CD4-positive, alpha-beta T cell (primary cell): Measurements from ENCODE around the gene LRRTM4. TPM values are rescaled to one million over a fixed set of nuclear protein-coding genes. Genes with fewer than 3 reads are reported as not detected.

Experiments used
- ATAC-seq: fragments of 200-7000 bp; cut with Tn5 transposase; one replicate; pipeline ENCODE4 v1.10.0; 2022; ENCODE audit warnings: mild to moderate bottlenecking; ENCODE audit not compliant: poor library complexity
- CTCF ChIA-PET: fragments of 350-600 bp; sonication (Branson Sonifier 250); formaldehyde crosslinking; loops from one replicate; lab custom pipeline; 2021; ENCODE audit warnings: antibody characterized with exemption, inconsistent platforms; lab: Charles Lee
- POLR2A ChIA-PET: fragments of 350-600 bp; sonication (Branson Sonifier 250); formaldehyde crosslinking; loops from one replicate; lab custom pipeline; 2021; ENCODE audit warnings: antibody characterized with exemption, inconsistent platforms; lab: Charles Lee
- DNase-seq, 14 experiments: peaks; one replicate each; pipeline ENCODE4 v3.0.0-alpha.2; 2013 to 2020; ENCODE audit warnings: mixed read lengths in 2 of 14
- H3K27ac ChIP-seq, 2 donors: one replicate each; pipeline versions ENCODE4 v1.5.1 to v1.7.0; 2013; ENCODE audit warnings: low read length in 2 of 2, low read depth in 1 of 2, mild to moderate bottlenecking in 1 of 2
- H3K27me3 ChIP-seq, 2 experiments: 1 replicate in 1 of 2; 2 replicates in 1 of 2; pipeline versions ENCODE4 v1.6.1 to v1.7.0; 2013; ENCODE audit warnings: low read length in 2 of 2, control low read depth in 1 of 2, mild to moderate bottlenecking in 1 of 2, moderate library complexity in 1 of 2; ENCODE audit not compliant: insufficient read depth in 2 of 2, control insufficient read depth in 1 of 2
- H3K36me3 ChIP-seq: one replicate; pipeline ENCODE4 v1.6.1; 2013; ENCODE audit warnings: low read length, control low read depth; ENCODE audit not compliant: insufficient read depth
- H3K4me1 ChIP-seq: one replicate; pipeline ENCODE4 v1.6.1; 2013; ENCODE audit warnings: low read length, control low read depth; ENCODE audit not compliant: insufficient read depth
- H3K4me3 ChIP-seq: one replicate; pipeline ENCODE4 v1.5.1; 2013; ENCODE audit warnings: mild to moderate bottlenecking, low read length, moderate library complexity
- H3K9me3 ChIP-seq, 2 experiments: 1 replicate in 1 of 2; 2 replicates in 1 of 2; pipeline versions ENCODE4 v1.6.1 to v1.7.0; 2013; ENCODE audit warnings: low read length in 2 of 2, mild to moderate bottlenecking in 2 of 2, control low read depth in 1 of 2, moderate library complexity in 1 of 2; ENCODE audit not compliant: control insufficient read depth in 1 of 2, insufficient read depth in 1 of 2
- H3K27ac Mint-ChIP-seq: one replicate; pipeline ENCODE4 v1.8.0; 2020; ENCODE audit warnings: mixed read lengths
- H3K27me3 Mint-ChIP-seq: one replicate; pipeline ENCODE4 v1.8.0; 2021; ENCODE audit warnings: mixed read lengths
- H3K36me3 Mint-ChIP-seq: one replicate; pipeline ENCODE4 v1.8.0; 2021; ENCODE audit warnings: low read depth, mixed read lengths
- H3K4me1 Mint-ChIP-seq: one replicate; pipeline ENCODE4 v1.8.0; 2021; ENCODE audit warnings: low read depth, mixed read lengths
- H3K4me3 Mint-ChIP-seq: one replicate; pipeline ENCODE4 v1.8.0; 2020; ENCODE audit warnings: mild to moderate bottlenecking, mixed read lengths
- H3K9me3 Mint-ChIP-seq: one replicate; pipeline ENCODE4 v1.8.0; 2020; ENCODE audit warnings: mixed read lengths
- intact Hi-C, 2 experiments: fragments of 100-400 bp; cut with DNase I in 1 of 2; cut with micrococcal nuclease in 1 of 2; formaldehyde crosslinking; loops; one replicate each; pipeline versions ENCODE4 v1.15.1 to v1.9.0; 2023 to 2025; cut with DNase I, micrococcal nuclease
- total RNA-seq, 174 experiments: library from RNA in 2 of 174; stranded (reverse) in 2 of 174; gene quantifications; one replicate each; pipeline ENCODE4 v1.2.3 and lab custom pipeline; 2021 to 2026
- TF ChIP-seq, protein P1 (sequence below): fragments of 200-600 bp; IDR thresholded peaks from one replicate; pipeline ENCODE4 v1.8.0; 2022; ENCODE audit warnings: antibody characterized with exemption, mild to moderate bottlenecking

Gene LRRTM4
- total RNA-seq, 2 experiments from 2014 or later: not detected

DNA sequence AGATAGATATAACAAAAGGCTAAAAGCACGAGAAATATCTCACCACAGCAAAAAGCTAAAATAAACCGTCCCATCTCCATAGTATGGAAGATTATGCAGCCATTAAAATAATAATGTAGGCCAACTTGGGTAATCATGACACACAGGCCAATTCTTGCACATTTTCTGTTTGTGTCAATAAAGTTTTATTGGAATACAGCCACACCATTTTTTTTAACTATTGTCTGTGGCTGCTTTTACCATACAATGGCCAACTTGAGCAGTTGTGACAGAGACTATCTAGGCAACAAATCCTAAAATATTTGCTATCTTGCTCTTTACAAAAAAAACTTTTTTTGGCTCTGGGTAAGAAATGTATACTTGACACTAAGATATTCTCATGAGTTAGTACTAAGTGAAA lies 212.5 kb downstream of the LRRTM4 start:
- intact Hi-C loops: no loop called here
- no peaks in the 10 kb centered on the region for H3K27me3 Mint-ChIP-seq

DNA sequence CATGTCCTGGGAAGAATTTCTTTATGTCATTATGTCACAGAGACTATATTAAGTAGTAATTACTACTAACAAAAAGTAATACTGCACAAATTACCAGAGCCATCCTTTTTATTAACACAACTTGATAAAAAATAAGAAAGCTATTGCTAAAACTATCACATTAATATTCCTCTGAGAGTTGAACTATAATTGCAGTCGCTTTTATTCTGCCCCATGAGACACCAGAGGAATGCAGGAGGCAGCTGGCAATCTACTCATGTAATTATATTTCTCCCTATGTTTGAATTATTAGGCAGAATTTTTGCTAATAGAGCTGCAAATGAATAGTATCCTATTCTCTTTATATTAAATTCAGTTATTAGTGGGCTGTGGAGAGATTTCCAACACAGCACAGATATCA lies 220.7 kb downstream of the LRRTM4 start:
- ChIA-PET CTCF (no interaction called here), POLR2A (no interaction called here)
- H3K9me3 Mint-ChIP-seq: peaks cover under 1% of the 10 kb centered on the region
- Histone ChIP-seq H3K27ac (no peak overlapping the region), H3K27me3 (no peaks in the 10 kb centered on the region), H3K4me1 (no peaks in the 10 kb centered on the region), H3K4me3 (no peak overlapping the region), H3K36me3 (no peaks in the 10 kb centered on the region), H3K9me3 (peaks cover 0 to 8% of the 10 kb centered on the region in 2 experiments)
- no peaks in the 10 kb centered on the region for H3K27me3 Mint-ChIP-seq
- H3K4me3 Mint-ChIP-seq: no peak overlapping the region
- no peaks in the 10 kb centered on the region for H3K4me1 Mint-ChIP-seq
- H3K36me3 Mint-ChIP-seq: no peaks in the 10 kb centered on the region
- DNase-seq: no peak
- intact Hi-C loops: no loop called here
- TF ChIP-seq, protein P1, sequence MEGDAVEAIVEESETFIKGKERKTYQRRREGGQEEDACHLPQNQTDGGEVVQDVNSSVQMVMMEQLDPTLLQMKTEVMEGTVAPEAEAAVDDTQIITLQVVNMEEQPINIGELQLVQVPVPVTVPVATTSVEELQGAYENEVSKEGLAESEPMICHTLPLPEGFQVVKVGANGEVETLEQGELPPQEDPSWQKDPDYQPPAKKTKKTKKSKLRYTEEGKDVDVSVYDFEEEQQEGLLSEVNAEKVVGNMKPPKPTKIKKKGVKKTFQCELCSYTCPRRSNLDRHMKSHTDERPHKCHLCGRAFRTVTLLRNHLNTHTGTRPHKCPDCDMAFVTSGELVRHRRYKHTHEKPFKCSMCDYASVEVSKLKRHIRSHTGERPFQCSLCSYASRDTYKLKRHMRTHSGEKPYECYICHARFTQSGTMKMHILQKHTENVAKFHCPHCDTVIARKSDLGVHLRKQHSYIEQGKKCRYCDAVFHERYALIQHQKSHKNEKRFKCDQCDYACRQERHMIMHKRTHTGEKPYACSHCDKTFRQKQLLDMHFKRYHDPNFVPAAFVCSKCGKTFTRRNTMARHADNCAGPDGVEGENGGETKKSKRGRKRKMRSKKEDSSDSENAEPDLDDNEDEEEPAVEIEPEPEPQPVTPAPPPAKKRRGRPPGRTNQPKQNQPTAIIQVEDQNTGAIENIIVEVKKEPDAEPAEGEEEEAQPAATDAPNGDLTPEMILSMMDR: no peak
- H3K27ac Mint-ChIP-seq: no peak overlapping the region
- no peak for ATAC-seq

More for the DNA sequence above, 212.5 kb downstream of the LRRTM4 start:
- no peaks in the 10 kb centered on the region for H3K4me1 ChIP-seq
- H3K4me3 ChIP-seq: no peak overlapping the region
- ChIA-PET POLR2A (no interaction called here), CTCF (no interaction called here)
- H3K27ac ChIP-seq: no peak overlapping the region
- Mint-ChIP-seq H3K4me3 (no peak overlapping the region), H3K4me1 (no peaks in the 10 kb centered on the region), H3K9me3 (peaks cover 15% of the 10 kb centered on the region), H3K36me3 (no peaks in the 10 kb centered on the region), H3K27ac (no peak overlapping the region)
- H3K9me3 ChIP-seq: peaks cover 0 to 5% of the 10 kb centered on the region in 2 experiments
- H3K36me3 ChIP-seq: no peaks in the 10 kb centered on the region
- no peak for ATAC-seq
- no peaks in the 10 kb centered on the region for H3K27me3 ChIP-seq
- TF ChIP-seq, protein P1: no peak
- no peak for DNase-seq

DNA sequence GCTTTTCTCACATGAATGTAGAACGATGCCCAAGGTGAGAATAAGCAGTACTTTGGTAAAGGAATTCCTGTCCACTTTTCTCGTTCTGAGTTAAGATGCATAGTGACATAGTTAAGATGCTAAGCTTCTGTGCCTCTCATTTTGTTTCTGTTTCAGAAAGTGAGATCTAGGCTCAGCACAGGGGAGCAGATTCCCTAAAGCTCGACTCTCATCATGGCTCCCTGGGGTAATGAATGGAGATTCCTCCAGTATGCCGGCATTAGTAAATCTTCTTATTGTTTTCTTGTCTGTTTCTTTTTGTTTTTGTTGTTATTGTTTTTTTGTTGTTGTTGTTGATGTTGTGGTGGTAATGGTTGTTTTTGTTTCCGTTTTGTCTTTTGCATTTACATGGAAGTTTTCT lies 225.4 kb downstream of the LRRTM4 start:
- H3K4me3 ChIP-seq: no peak overlapping the region
- H3K9me3 Mint-ChIP-seq: peaks cover 3% of the 10 kb centered on the region
- no peak overlapping the region for H3K4me3 Mint-ChIP-seq
- no peaks in the 10 kb centered on the region for H3K27me3 ChIP-seq
- no peaks in the 10 kb centered on the region for H3K36me3 Mint-ChIP-seq
- TF ChIP-seq, protein P1: no peak
- no peaks in the 10 kb centered on the region for H3K4me1 Mint-ChIP-seq
- POLR2A ChIA-PET: no interaction called here
- no peaks in the 10 kb centered on the region for H3K27me3 Mint-ChIP-seq
- H3K9me3 ChIP-seq: peaks cover 5 to 8% of the 10 kb centered on the region in 2 experiments
- DNase-seq (no peak), ATAC-seq (no peak)
- no peaks in the 10 kb centered on the region for H3K4me1 ChIP-seq
- CTCF ChIA-PET: no interaction called here
- intact Hi-C loops: no loop called here
- H3K27ac Mint-ChIP-seq: no peak overlapping the region
- no peaks in the 10 kb centered on the region for H3K36me3 ChIP-seq
- no peak overlapping the region for H3K27ac ChIP-seq
